OCI-M1 (cell line): ENCODE data around the gene CIAO2B.
"Not testable (repeated sequence)": the region's sequence is repeated elsewhere in the genome, so short reads cannot be mapped to it uniquely, and the experiment has no call there.

Source experiments
- DNase-seq: peaks from one replicate; lab custom pipeline; 2025; lab: John Stamatoyannopoulos, UW

CIAO2B gene

GRCh38 chr16:66955363-66956153 lies 21.4 kb upstream of the CIAO2B start:
- peak; percentile 31 for DNase-seq

- peak; percentile 88 for DNase-seq
Measured at GRCh38 chr16:66954097-66954659, 20.0 kb upstream of the CIAO2B start.

GRCh38 chr16:66953462-66954096 lies 19.4 kb upstream of the CIAO2B start:
- DNase-seq: no peak

GRCh38 chr16:66952430-66953110 lies 18.4 kb upstream of the CIAO2B start:
- DNase-seq: no peak

- no peak for DNase-seq
Measured at GRCh38 chr16:66950971-66951790, 17.0 kb upstream of the CIAO2B start.

GRCh38 chr16:66950437-66950836 lies 16.2 kb upstream of the CIAO2B start:
- DNase-seq: no peak

GRCh38 chr16:66949472-66949871 lies 15.3 kb upstream of the CIAO2B start:
- DNase-seq: no peak

GRCh38 chr16:66948837-66949225 lies 14.6 kb upstream of the CIAO2B start:
- no peak for DNase-seq

- no peak for DNase-seq
Measured at GRCh38 chr16:66948134-66948836, 14.1 kb upstream of the CIAO2B start.

GRCh38 chr16:66947302-66948065 lies 13.3 kb upstream of the CIAO2B start:
- peak; percentile 90 for DNase-seq

- no peak for DNase-seq
Measured at GRCh38 chr16:66946974-66947301, 12.7 kb upstream of the CIAO2B start.

GRCh38 chr16:66946541-66946940 lies 12.3 kb upstream of the CIAO2B start:
- DNase-seq: no peak

GRCh38 chr16:66945939-66946338 lies 11.7 kb upstream of the CIAO2B start:
- DNase-seq: no peak

GRCh38 chr16:66944971-66945370 lies 10.8 kb upstream of the CIAO2B start:
- DNase-seq: not testable (repeated sequence)

GRCh38 chr16:66944054-66944441 lies 9.8 kb upstream of the CIAO2B start:
- no peak for DNase-seq

- DNase-seq: no peak
Measured at GRCh38 chr16:66943426-66944053, 9.3 kb upstream of the CIAO2B start.

GRCh38 chr16:66942981-66943380 lies 8.8 kb upstream of the CIAO2B start:
- DNase-seq: no peak

- no peak for DNase-seq
Measured at GRCh38 chr16:66940236-66940635, 6.0 kb upstream of the CIAO2B start.

- no peak for DNase-seq
Measured at GRCh38 chr16:66939366-66939765, 5.2 kb upstream of the CIAO2B start.

GRCh38 chr16:66937725-66938337 lies 3.6 kb upstream of the CIAO2B start:
- DNase-seq: no peak
